ENCODE results near the gene MTIF3. TPM values are rescaled to one million over a fixed set of nuclear protein-coding genes. Genes with fewer than 3 reads are reported as not detected.

MTIF3 gene
- total RNA-seq, 1 experiment from 2014 or later, result 31.6 TPM

DNA sequence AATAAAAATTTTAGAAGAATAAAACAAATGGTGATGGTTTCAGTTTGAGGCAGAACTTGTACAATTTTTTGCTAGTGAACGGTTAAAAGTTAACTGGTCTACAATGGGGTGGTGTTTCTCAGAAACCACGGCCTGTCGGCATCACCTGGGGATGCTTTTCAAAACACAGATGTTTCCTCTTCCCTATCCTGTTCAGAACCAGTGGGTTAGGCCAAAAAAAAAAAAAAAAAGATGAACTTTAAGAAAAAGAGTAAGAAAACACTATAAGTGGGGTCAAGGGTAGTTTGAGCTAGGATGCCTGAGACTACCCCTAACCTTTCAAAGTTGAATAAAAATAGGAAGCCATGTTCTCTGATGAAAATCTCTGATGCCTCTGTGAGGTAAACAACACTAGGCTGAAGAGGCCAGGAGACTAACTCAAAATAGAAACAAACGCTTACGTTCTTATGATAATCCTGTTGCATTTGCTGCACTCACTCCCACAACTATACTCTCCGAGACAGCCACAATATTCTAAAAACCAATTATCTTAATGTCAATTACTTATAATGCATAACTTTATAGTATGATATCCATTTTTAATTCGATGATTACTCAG is 3.3 kb downstream of the MTIF3 start:
- no peaks in the 10 kb centered on the region for H4K20me1 ChIP-seq (ENCODE audit: control insufficient read depth, insufficient read depth, insufficient read length)
- peaks cover 11% of the 10 kb centered on the region for H3K23me2 ChIP-seq (ENCODE audit: insufficient read length, low read depth, low read length, poor library complexity, severe bottlenecking)
- H2AK5ac ChIP-seq (ENCODE audit: insufficient read length, low read length), result no peak overlapping the region
- no peaks in the 10 kb centered on the region for H3K27me3 ChIP-seq (ENCODE audit: insufficient read depth, low read length)
- no peak overlapping the region for H3K4ac ChIP-seq (ENCODE audit: low read depth, low read length)
- H3K9me3 ChIP-seq (ENCODE audit: control insufficient read depth, low read depth, low read length), result no peaks in the 10 kb centered on the region
- H3T11ph ChIP-seq (ENCODE audit: low read length), result no peak overlapping the region
- no peak for TF ChIP-seq CTCF (conservative IDR thresholded peaks at IDR 0.05)
- no peak overlapping the region for H4K91ac ChIP-seq (ENCODE audit: insufficient read length, low read depth, low read length)
- H3K4me1 ChIP-seq (ENCODE audit: insufficient read depth, low read length), result no peaks in the 10 kb centered on the region; the same call in 1 of the 2 replicates
- Mint-ChIP-seq H3K27me3 (ENCODE audit: low read depth) (peaks cover 2% of the 10 kb centered on the region), H3K4me3 (no peak overlapping the region), H3K9me3 (no peaks in the 10 kb centered on the region), H3K36me3 (ENCODE audit: insufficient read depth in 1 of 3, low read depth in 3 of 3) (no peaks in the 10 kb centered on the region), H3K27ac (no peak overlapping the region), H3K4me1 (peaks cover 16 to 21% of the 10 kb centered on the region in 2 experiments)
- H3K79me1 ChIP-seq (ENCODE audit: insufficient read depth, low read depth, low read length, poor library complexity, severe bottlenecking), result peaks cover 3% of the 10 kb centered on the region
- H3K18ac ChIP-seq (ENCODE audit: insufficient read length, low read depth, low read length), result no peak overlapping the region
- no peak overlapping the region for H4K5ac ChIP-seq (ENCODE audit: insufficient read length, low read depth, low read length)
- H2BK120ac ChIP-seq (ENCODE audit: low read depth, low read length, poor library complexity, severe bottlenecking), result no peak overlapping the region
- H3K56ac ChIP-seq (ENCODE audit: insufficient read length, low read depth, low read length), result no peak overlapping the region
- no peak overlapping the region for H3K27ac ChIP-seq (ENCODE audit: insufficient read length, low read depth, low read length)
- no peak overlapping the region for H2BK15ac ChIP-seq (ENCODE audit: low read depth, low read length)
- H2BK5ac ChIP-seq (ENCODE audit: insufficient read length, low read length), result no peak overlapping the region
- H3K4me2 ChIP-seq (ENCODE audit: insufficient read depth, insufficient read length, low read length), result no peak overlapping the region
- H3K79me2 ChIP-seq (ENCODE audit: insufficient read depth, low read length), result peaks cover 3% of the 10 kb centered on the region; the same call in 1 of the 2 replicates
- H2AFZ ChIP-seq (ENCODE audit: low read length), result no peak overlapping the region
- no peak overlapping the region for H3K9ac ChIP-seq (ENCODE audit: extremely low read depth, insufficient read length, low read length)
- H3K14ac ChIP-seq (ENCODE audit: insufficient read depth, low read length), result no peak overlapping the region
- H4K8ac ChIP-seq (replicated peaks; ENCODE audit: insufficient read length, low read depth, low read length), result no peak overlapping the region
- DNase-seq, result no peak
- no peak overlapping the region for H2BK20ac ChIP-seq (ENCODE audit: low read depth, low read length, poor library complexity, severe bottlenecking)
- H2BK12ac ChIP-seq (ENCODE audit: insufficient read length, low read depth, low read length), result no peak overlapping the region
- H3K23ac ChIP-seq (ENCODE audit: insufficient read length, low read depth, low read length), result no peak overlapping the region
- WGBS (ENCODE audit: extremely low coverage, insufficient read length, low lambda C conversion rate), result no CpG with 5 or more reads among the region's 7 CpGs

Measured in H9 (cell line).